Heart left ventricle (tissue), 13 donors: Measurements from ENCODE around the gene SERPINB12.

Source experiments
- CTCF ChIP-seq, 12 donors: fragments of 200-600 bp; sonication (generic) in 4 of 12; IDR thresholded peaks; one replicate each; pipeline versions ENCODE4 v1.5.0 to v1.8.0; 2018 to 2022; ENCODE audit warnings: antibody characterized with exemption in 12 of 12, mild to moderate bottlenecking in 5 of 12
- POLR2A ChIP-seq, 2 donors: fragments of 450-650 bp; IDR thresholded peaks; one replicate each; pipeline ENCODE4 v1.6.1; 2017; ENCODE audit warnings: antibody characterized with exemption in 2 of 2, mild to moderate bottlenecking in 2 of 2, moderate library complexity in 2 of 2
- donor health status: ischemic (EF 13 %, LVEDD 7.1; RV severe dilation, severe dysfunction).
- donor health status: DM: no; HTN: yes; CAD: no.
- donor health status: DM: no; HTN: no; CAD: no.
- donor health status: ischemic (EF 25% LVEDD 6.9; RV normal size, moderate dysfunction).
- donor health status: ischemic (EF 25% LVEDD 5.7; RV mildly dilated, moderate dysfunction).
- donor health status: ischemic (EF 35%, LVEDD 5.7; RV mildly dilated, moderate dysfunction).
- donor health status: nonischemic (EF 11% LVEDD 7.7; RV severe dilation, severe dysfunction).
- donor health status: DM: yes; HTN: yes; CAD: no.
- donor health status: PGD.
- donor health status: ischemic (EF 29% LVEDD 5.4; RV normal size, mild dysfunction).
- donor health status: nonischemic (EF 23%, LVEDD 6.1; RV moderate dilation, normal function).

- TF ChIP-seq CTCF (IDR thresholded peaks at IDR 0.05) = no peak
- TF ChIP-seq POLR2A (IDR thresholded peaks at IDR 0.05) = no peak
Measured at GRCh38 chr18:63603772-63604171, 61.6 kb downstream of the SERPINB12 start.
